PC-9 (cell line): ENCODE measurements around the gene CTDP1. TPM values are rescaled to one million over a fixed set of nuclear protein-coding genes. Genes with fewer than 3 reads are reported as not detected.

Experiments used
- BruUV-seq: library from RNA; stranded (reverse); fragments of 400-500 nt; replicated peaks from 2 replicates; lab custom pipeline; 2021; lab: Mats Ljungman, UMichigan
- CTCF ChIA-PET: fragments of 300-600 bp; sonication (Branson Sonifier 250); formaldehyde crosslinking; loops from one replicate; lab custom pipeline; 2022; ENCODE audit warnings: antibody characterized with exemption; lab: Charles Lee
- POLR2A ChIA-PET: fragments of 300-600 bp; sonication (Branson Sonifier 250); formaldehyde crosslinking; loops from one replicate; lab custom pipeline; 2022; ENCODE audit warnings: antibody characterized with exemption; ENCODE audit not compliant: unreplicated experiment; lab: Charles Lee
- DNase-seq, 2 experiments: peaks; one replicate each; pipeline versions ENCODE4 v3.0.0 to v3.0.0-alpha.2; 2015 to 2022; ENCODE audit warnings: mixed read lengths in 1 of 2
- H2AFZ ChIP-seq: fragments of 200-600 bp; sonication (generic); 2 replicates; pipeline ENCODE4 v1.8.1; 2017; ENCODE audit warnings: antibody characterized with exemption
- H3F3A ChIP-seq: fragments of 200-600 bp; sonication (generic); 2 replicates; pipeline ENCODE4 v1.8.1; 2017; ENCODE audit warnings: antibody characterized with exemption, mild to moderate bottlenecking, low read depth; ENCODE audit not compliant: insufficient read depth
- H3K27ac ChIP-seq: fragments of 200-600 bp; sonication (generic); 2 replicates; pipeline ENCODE4 v1.6.1; 2016; ENCODE audit warnings: mixed run types
- H3K27me3 ChIP-seq: fragments of 200-600 bp; sonication (generic); 2 replicates; pipeline ENCODE4 v1.6.1; 2016; ENCODE audit warnings: low read depth, mixed run types; ENCODE audit not compliant: insufficient read depth
- H3K36me3 ChIP-seq: fragments of 200-600 bp; sonication (generic); 2 replicates; pipeline ENCODE4 v1.6.1; 2016; ENCODE audit warnings: low read depth, mixed run types
- H3K4me1 ChIP-seq: fragments of 200-600 bp; sonication (generic); replicated peaks from 2 replicates; pipeline ENCODE4 v1.6.1; 2016; ENCODE audit warnings: mixed run types; ENCODE audit not compliant: insufficient read depth
- H3K4me2 ChIP-seq: fragments of 200-600 bp; sonication (generic); 2 replicates; pipeline ENCODE4 v1.6.1; 2017; ENCODE audit warnings: mixed run types
- H3K4me3 ChIP-seq: fragments of 200-600 bp; sonication (generic); 2 replicates; pipeline ENCODE4 v1.6.1; 2016; ENCODE audit warnings: mixed run types
- H3K79me2 ChIP-seq: fragments of 200-600 bp; sonication (generic); 2 replicates; pipeline ENCODE4 v1.6.1; 2017; ENCODE audit warnings: low read depth, mixed run types
- H3K9me2 ChIP-seq: fragments of 200-600 bp; sonication (generic); 2 replicates; pipeline ENCODE4 v1.8.1; 2017; ENCODE audit warnings: mild to moderate bottlenecking; ENCODE audit not compliant: insufficient read depth
- H3K9me3 ChIP-seq: fragments of 200-600 bp; sonication (generic); 2 replicates; pipeline ENCODE4 v1.8.1; 2016; ENCODE audit warnings: low read depth; ENCODE audit not compliant: insufficient read depth
- H4K20me1 ChIP-seq: fragments of 200-600 bp; sonication (generic); 2 replicates; pipeline ENCODE4 v1.8.1; 2017; ENCODE audit not compliant: insufficient read depth
- EZH2 ChIP-seq: fragments of 200-600 bp; sonication (generic); IDR thresholded peaks from 2 replicates; pipeline ENCODE4 v1.8.0; 2017; ENCODE audit warnings: antibody characterized with exemption, low read depth
- intact Hi-C: fragments of 100-400 bp; cut with micrococcal nuclease; formaldehyde crosslinking; loops from one replicate; pipeline ENCODE4 v1.10.0; 2022; ENCODE audit not compliant: unreplicated experiment
- total RNA-seq: library from RNA; stranded (reverse); gene quantifications from 2 replicates; pipeline ENCODE4 v1.2.3, GENCODE V29; 2021
- TF ChIP-seq, protein P1 (sequence below): fragments of 200-600 bp; sonication (generic); conservative IDR thresholded peaks from 2 replicates; pipeline ENCODE4 v1.6.1; 2017; ENCODE audit warnings: mixed run types, antibody characterized with exemption, mild to moderate bottlenecking, moderate library complexity

The CTDP1 gene
- total RNA-seq, 1 experiment from 2014 or later: 16.0 TPM

DNA sequence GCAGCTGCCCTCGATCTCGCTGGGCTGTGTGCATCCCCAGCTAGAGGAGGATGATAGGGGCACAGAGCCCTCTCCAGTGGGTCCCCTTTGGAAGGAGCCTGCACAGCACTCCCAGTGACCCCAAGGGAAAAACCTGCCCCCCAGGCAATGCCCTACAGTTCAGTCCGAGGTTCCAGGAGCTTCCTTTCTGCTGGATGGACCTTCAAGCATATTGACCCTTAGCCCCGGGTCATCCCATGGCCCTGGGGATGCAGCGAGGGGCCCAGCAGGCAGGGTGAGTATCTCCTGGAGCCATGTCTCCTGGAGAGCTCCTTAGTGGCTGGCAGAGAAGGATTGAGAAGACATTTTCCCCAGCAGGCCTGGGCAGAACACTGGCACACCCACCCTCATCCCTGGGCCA lies 45.4 kb upstream of the CTDP1 start:
- TF ChIP-seq, protein P1, sequence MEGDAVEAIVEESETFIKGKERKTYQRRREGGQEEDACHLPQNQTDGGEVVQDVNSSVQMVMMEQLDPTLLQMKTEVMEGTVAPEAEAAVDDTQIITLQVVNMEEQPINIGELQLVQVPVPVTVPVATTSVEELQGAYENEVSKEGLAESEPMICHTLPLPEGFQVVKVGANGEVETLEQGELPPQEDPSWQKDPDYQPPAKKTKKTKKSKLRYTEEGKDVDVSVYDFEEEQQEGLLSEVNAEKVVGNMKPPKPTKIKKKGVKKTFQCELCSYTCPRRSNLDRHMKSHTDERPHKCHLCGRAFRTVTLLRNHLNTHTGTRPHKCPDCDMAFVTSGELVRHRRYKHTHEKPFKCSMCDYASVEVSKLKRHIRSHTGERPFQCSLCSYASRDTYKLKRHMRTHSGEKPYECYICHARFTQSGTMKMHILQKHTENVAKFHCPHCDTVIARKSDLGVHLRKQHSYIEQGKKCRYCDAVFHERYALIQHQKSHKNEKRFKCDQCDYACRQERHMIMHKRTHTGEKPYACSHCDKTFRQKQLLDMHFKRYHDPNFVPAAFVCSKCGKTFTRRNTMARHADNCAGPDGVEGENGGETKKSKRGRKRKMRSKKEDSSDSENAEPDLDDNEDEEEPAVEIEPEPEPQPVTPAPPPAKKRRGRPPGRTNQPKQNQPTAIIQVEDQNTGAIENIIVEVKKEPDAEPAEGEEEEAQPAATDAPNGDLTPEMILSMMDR: no peak
- no peak for TF ChIP-seq EZH2
- H3K79me2 ChIP-seq: no peaks in the 10 kb centered on the region
- no peaks in the 10 kb centered on the region for H4K20me1 ChIP-seq
- no peak overlapping the region for H3K4me2 ChIP-seq
- DNase-seq: no peak
- H2AFZ ChIP-seq: no peak overlapping the region
- H3K36me3 ChIP-seq: no peaks in the 10 kb centered on the region
- H3K9me3 ChIP-seq: no peaks in the 10 kb centered on the region
- intact Hi-C loops: no loop called here
- BruUV-seq: no TSS peak
- H3K27me3 ChIP-seq: peaks cover 26% of the 10 kb centered on the region
- CTCF ChIA-PET: no interaction called here
- H3K9me2 ChIP-seq: no peaks in the 10 kb centered on the region
- no peak overlapping the region for H3K27ac ChIP-seq
- no peak overlapping the region for H3K4me3 ChIP-seq
- H3K4me1 ChIP-seq: no peaks in the 10 kb centered on the region
- POLR2A ChIA-PET: no interaction called here
- no peaks in the 10 kb centered on the region for H3F3A ChIP-seq

DNA sequence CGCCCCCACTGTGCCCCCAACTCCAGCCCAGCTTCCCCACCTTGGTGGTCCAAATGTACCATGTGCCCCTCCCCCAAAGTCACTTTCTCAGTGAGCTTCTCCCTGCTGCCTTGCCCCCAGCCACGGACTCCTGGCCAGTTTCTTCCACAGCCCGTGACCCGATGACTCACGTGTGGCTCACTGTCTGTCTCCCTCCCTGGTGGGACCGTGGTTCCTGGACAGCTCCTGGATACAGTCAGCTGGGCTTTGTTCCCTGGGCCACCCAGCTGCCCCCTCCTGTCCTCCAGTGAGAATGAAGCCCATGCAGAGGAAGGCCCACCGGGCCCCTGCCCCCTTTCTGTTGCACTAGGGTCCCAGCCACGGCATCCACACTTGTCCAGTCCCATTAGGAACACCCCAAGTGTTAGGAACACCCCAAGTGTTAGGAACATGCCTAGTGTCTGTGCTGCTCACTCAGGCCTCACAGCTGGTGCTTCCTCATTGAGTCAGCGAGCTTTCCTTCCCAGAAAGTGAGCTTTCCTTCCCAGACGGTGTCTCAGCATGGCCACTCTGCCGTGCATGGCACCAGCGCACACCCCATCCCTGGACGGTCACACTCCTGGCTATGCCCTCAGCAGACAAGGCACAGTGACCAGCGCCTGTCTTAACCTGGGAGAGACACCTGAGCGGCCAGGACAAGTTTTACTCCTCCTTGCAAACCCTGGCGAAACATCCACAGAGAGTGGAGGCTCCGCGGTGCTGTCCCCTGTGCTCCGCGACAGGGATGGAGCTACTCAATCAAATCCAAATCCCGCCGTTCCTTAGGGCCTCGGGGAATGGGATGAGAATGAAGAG lies 44.8 kb upstream of the CTDP1 start:
- Histone ChIP-seq H3K4me1 (no peaks in the 10 kb centered on the region), H3K27ac (no peak overlapping the region), H3K4me3 (no peak overlapping the region), H3K79me2 (no peaks in the 10 kb centered on the region), H3K4me2 (no peak overlapping the region), H3K9me3 (no peaks in the 10 kb centered on the region), H2AFZ (no peak overlapping the region), H3K9me2 (no peaks in the 10 kb centered on the region), H3K36me3 (no peaks in the 10 kb centered on the region), H3F3A (no peaks in the 10 kb centered on the region), H3K27me3 (peaks cover 22% of the 10 kb centered on the region), H4K20me1 (no peaks in the 10 kb centered on the region)
- intact Hi-C loops: no loop called here
- no TSS peak for BruUV-seq
- ChIA-PET POLR2A (no interaction called here), CTCF (no interaction called here)
- TF ChIP-seq, protein P1: no peak
- no peak for TF ChIP-seq EZH2
- DNase-seq: no peak

GRCh38 chr18:79635427-79635726 lies 44.2 kb upstream of the CTDP1 start:
- Histone ChIP-seq H3F3A (no peaks in the 10 kb centered on the region), H3K36me3 (no peaks in the 10 kb centered on the region), H2AFZ (no peak overlapping the region), H3K4me1 (no peaks in the 10 kb centered on the region), H3K79me2 (no peaks in the 10 kb centered on the region), H3K27me3 (peaks cover 22% of the 10 kb centered on the region), H4K20me1 (no peaks in the 10 kb centered on the region), H3K27ac (no peak overlapping the region), H3K9me2 (no peaks in the 10 kb centered on the region), H3K4me3 (no peak overlapping the region), H3K9me3 (no peaks in the 10 kb centered on the region), H3K4me2 (no peak overlapping the region)
- CTCF ChIA-PET: no interaction called here
- intact Hi-C loops: no loop called here
- DNase-seq: no peak
- BruUV-seq: no TSS peak
- POLR2A ChIA-PET: no interaction called here
- TF ChIP-seq, protein P1: no peak
- no peak for TF ChIP-seq EZH2
